ENCODE data around the gene SIGLECL1. TPM values are rescaled to one million over a fixed set of nuclear protein-coding genes. Genes with fewer than 3 reads are reported as not detected.
A peak's percentile ranks its signal among the peaks of the same experiment; 100 is the strongest.
"Not testable (repeated sequence)": the region's sequence is repeated elsewhere in the genome, so short reads cannot be mapped to it uniquely, and the experiment has no call there.

SIGLECL1 gene
- total RNA-seq, 1 donor from 2014 or later: not detected

- no peaks in the 10 kb centered on the region for H3K4me1 ChIP-seq
- no peak overlapping the region for H3K4me3 ChIP-seq
- peaks cover 4% of the 10 kb centered on the region for H3K27me3 ChIP-seq (ENCODE audit: low read depth)
- intact Hi-C loops (cut with DNase I): no loop called here
- H3K27ac ChIP-seq: no peak overlapping the region
- H3K36me3 ChIP-seq: no peaks in the 10 kb centered on the region
- ATAC-seq (no peak), DNase-seq (no peak)
- no peak for TF ChIP-seq CTCF (IDR thresholded peaks at IDR 0.05)
- H3K9me3 ChIP-seq: no peaks in the 10 kb centered on the region
These were observed 26.7 kb upstream of the SIGLECL1 start for GRCh38 chr19:51224163-51224641.

- peak; percentile 67 for DNase-seq
- H3K9me3 ChIP-seq; H3K27me3 ChIP-seq (ENCODE audit: low read depth); intact Hi-C loops (cut with DNase I); H3K36me3 ChIP-seq; H3K4me1 ChIP-seq: not testable (repeated sequence)
- Histone ChIP-seq H3K4me3 (peak within 1 kb of the TSS; percentile 43), H3K27ac (peak within 1 kb of the TSS; percentile 34)
- peak; percentile 83 to 93 for ATAC-seq
These were observed 25.9 kb upstream of the SIGLECL1 start, which contains the start of gene CD33 for GRCh38 chr19:51224898-51225393. Gene CD33, plus strand, starts transcription at chr19:51225080. Its CDS starts 39 bp downstream, at chr19:51225119.

- intact Hi-C loops (cut with DNase I): no loop called here
- no peaks in the 10 kb centered on the region for H3K9me3 ChIP-seq
- no peaks in the 10 kb centered on the region for H3K4me1 ChIP-seq
- H3K27ac ChIP-seq: no peak overlapping the region
- peak overlapping the region; percentile 43 for H3K4me3 ChIP-seq
- H3K36me3 ChIP-seq: no peaks in the 10 kb centered on the region
- no peak for ATAC-seq
- no peak for TF ChIP-seq CTCF (IDR thresholded peaks at IDR 0.05)
- peaks cover 4% of the 10 kb centered on the region for H3K27me3 ChIP-seq (ENCODE audit: low read depth)
- no peak for DNase-seq
These were observed 24.8 kb upstream of the SIGLECL1 start for GRCh38 chr19:51226067-51226466.

GRCh38 chr19:51227326-51227725 lies 23.6 kb upstream of the SIGLECL1 start:
- intact Hi-C loops (cut with DNase I): no loop called here
- TF ChIP-seq CTCF (IDR thresholded peaks at IDR 0.05): no peak

GRCh38 chr19:51227966-51228365 lies 22.9 kb upstream of the SIGLECL1 start:
- H3K4me3 ChIP-seq: no peak overlapping the region
- H3K9me3 ChIP-seq: no peaks in the 10 kb centered on the region
- peaks cover 4% of the 10 kb centered on the region for H3K27me3 ChIP-seq (ENCODE audit: low read depth)
- no peak for TF ChIP-seq CTCF (IDR thresholded peaks at IDR 0.05)
- intact Hi-C loops (cut with DNase I): no loop called here
- H3K36me3 ChIP-seq: no peaks in the 10 kb centered on the region
- H3K4me1 ChIP-seq: no peaks in the 10 kb centered on the region
- DNase-seq: no peak
- H3K27ac ChIP-seq: no peak overlapping the region
- no peak for ATAC-seq

More at GRCh38 chr19:51227326-51227725, 23.6 kb upstream of the SIGLECL1 start:
- H3K4me3 ChIP-seq: no peak overlapping the region
- peaks cover 4% of the 10 kb centered on the region for H3K27me3 ChIP-seq (ENCODE audit: low read depth)
- DNase-seq (no peak), ATAC-seq (no peak)
- no peaks in the 10 kb centered on the region for H3K9me3 ChIP-seq
- no peaks in the 10 kb centered on the region for H3K4me1 ChIP-seq
- no peaks in the 10 kb centered on the region for H3K36me3 ChIP-seq
- H3K27ac ChIP-seq: no peak overlapping the region

- no peak for DNase-seq
- Histone ChIP-seq H3K36me3 (no peaks in the 10 kb centered on the region), H3K4me1 (no peaks in the 10 kb centered on the region), H3K27me3 (ENCODE audit: low read depth) (peaks cover 4% of the 10 kb centered on the region), H3K27ac (no peak overlapping the region), H3K4me3 (no peak overlapping the region), H3K9me3 (no peaks in the 10 kb centered on the region)
- intact Hi-C loops (cut with DNase I): no loop called here
- no peak for TF ChIP-seq CTCF (IDR thresholded peaks at IDR 0.05)
- no peak for ATAC-seq
These were observed 10.0 kb upstream of the SIGLECL1 start for GRCh38 chr19:51240866-51241265.

Measured in lower lobe of right lung (tissue), 2 donors.